Measurements from ENCODE around the gene FOXP1. TPM values are rescaled to one million over a fixed set of nuclear protein-coding genes. Genes with fewer than 3 reads are reported as not detected.

Gene FOXP1
- total RNA-seq, 1 donor from 2014 or later = 26.1 TPM

DNA sequence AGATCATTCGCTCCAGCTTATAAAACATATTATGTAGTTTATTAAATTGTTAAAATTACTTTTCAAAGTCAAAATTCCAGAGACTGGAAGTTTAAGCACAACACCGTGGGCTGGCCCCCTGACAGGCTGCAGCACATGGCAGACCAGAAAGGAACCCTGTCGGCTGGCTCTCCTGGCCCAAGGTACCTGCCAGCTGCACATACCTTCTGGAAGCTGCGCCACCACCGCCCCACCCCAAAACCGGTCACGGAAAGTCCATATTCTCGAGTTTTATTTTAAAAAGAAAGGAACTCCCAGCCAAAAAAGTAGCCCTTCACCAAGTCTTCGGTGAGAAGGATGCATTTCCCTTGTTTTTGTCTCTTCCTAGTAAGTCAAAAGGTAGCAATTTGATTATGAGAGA, 94.6 kb downstream of the FOXP1 start:
- ATAC-seq (no peak), DNase-seq (ENCODE audit: low spot score) (no peak)

DNA sequence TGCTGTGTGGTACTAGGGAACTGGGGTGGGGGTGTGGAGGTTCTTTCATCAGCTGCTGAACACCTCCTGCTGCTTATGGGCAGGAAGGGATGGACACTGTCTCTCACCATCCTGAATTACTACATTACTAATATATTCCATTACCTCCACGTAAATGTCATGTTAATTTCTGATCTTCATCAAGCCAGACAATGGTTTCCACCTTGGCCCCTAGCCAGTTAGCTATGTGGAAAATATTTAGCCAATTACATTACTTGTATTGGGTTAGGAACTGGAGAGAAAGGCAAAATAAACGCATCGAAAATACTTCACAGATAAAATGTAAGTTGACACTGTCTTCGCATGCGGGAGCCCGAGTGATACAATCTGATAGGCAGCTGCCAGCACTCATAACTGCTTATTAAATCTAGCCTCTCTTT, 95.1 kb downstream of the FOXP1 start:
- DNase-seq (ENCODE audit: low spot score) (no peak), ATAC-seq (no peak)

DNA sequence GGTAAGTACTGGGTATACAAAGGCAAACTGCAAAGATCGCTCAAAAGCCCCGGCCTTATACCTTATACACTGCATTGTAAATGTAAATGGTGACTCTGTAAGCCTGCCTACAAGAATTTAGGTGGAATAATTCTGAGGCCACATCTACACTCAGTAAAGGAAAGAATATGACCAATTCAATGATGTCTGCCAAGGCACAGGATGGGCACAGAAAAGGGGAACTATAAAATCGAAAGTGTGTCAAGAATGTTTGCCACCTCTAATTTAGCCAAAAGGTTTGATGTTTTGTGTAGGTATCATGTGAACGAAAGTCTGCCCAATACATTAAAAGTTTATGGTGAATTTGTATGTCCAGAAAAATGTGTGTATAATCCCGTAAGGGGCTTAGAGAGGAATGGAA, 96.1 kb downstream of the FOXP1 start:
- DNase-seq (ENCODE audit: low spot score) (no peak), ATAC-seq (no peak)

DNA sequence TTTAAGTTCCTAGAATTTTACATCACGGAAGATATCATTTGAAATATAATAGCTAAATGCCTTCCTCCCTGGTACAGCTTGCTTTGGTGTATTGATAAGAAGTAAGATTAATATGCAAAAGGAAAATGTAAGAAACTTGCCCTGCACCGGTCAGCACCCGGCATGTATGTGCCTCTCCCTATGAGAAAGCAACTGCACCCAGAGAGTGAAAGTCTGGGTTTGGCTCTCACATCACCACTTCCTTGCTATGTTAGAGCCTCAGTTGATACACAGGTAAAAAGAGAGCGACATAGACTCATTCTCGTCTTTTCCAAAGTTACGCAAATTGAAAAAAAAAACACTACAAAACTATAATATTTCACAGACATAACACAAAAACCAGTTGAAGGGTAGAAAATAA, 96.7 kb downstream of the FOXP1 start:
- ATAC-seq (no peak), DNase-seq (ENCODE audit: low spot score) (no peak)

DNA sequence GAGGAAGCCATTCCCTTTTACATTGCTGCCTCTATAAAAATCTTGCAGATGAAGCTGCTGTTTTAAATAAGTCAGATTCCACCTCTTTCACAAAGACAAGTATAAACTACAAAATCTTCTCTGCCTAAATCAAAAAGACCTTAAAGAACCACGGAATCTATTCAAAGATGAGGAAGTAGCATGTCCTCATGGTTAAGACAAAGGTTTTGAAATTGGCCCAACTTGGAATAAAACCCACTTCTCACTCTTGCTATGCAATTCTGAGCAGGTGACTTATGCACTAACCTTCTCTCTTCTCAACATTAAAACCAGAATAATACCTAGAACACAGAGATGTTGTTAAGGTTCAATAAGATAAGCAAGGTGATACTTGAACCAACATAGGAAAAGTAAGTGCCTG, 97.6 kb downstream of the FOXP1 start:
- ATAC-seq = no peak
- no peak for DNase-seq (ENCODE audit: low spot score)

DNA sequence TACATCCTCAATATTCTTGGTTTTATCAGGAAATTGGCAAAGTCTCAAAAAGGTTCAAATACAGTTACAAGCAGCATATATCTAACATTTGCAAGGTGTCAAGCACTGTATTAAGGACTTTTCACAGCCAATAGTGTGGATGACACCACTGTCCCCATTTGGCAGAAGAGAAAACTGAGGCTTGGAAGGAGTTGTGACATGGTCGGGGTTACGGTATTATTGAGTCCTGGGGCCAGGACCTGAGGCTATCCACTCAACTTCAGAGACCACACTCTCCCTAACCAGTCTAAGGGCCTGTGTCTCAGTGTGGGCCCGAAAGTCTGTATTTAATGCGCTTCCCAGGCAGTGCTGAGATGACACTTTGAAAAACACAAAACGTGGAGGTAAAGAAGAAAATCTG, 99.1 kb downstream of the FOXP1 start:
- DNase-seq (ENCODE audit: low spot score) (no peak), ATAC-seq (no peak)

DNA sequence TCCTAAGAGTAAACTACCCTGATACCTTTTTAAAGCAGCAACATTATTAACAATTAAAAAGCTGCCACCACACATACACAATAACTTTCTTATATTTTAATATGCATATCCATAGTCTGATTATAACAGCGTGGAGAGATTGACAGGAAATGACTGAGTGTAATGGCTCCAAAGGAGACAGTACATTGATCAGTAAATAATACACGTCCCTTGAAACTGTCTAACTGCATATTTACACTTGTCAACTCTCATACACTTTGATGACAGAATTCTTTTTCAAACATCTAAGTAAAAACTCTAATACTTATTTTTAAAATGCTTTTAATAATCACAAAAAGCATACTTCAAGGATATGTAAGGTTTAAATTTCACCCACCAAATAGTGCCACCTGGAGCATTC, 99.5 kb downstream of the FOXP1 start:
- ATAC-seq (no peak), DNase-seq (ENCODE audit: low spot score) (no peak)

DNA sequence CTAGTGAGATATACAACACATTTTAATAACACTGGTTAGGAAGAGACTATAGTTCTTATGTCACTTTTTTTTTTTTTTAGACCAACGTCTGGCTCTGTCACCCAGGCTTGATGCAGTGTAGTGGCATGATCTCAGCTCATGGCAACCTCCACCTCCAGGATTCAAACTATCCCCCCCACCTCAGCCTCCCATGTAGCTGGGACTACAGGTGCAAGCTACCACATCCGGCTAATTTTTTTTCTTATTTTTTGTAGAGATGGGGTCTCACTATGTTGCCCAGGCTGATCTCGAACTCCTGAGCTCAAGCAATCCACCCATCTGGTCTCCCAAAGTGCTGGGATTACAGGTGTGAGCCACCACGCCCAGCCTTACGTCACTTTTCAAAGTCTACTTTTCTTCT, 100.8 kb downstream of the FOXP1 start:
- ATAC-seq = no peak
- no peak for DNase-seq (ENCODE audit: low spot score)

DNA sequence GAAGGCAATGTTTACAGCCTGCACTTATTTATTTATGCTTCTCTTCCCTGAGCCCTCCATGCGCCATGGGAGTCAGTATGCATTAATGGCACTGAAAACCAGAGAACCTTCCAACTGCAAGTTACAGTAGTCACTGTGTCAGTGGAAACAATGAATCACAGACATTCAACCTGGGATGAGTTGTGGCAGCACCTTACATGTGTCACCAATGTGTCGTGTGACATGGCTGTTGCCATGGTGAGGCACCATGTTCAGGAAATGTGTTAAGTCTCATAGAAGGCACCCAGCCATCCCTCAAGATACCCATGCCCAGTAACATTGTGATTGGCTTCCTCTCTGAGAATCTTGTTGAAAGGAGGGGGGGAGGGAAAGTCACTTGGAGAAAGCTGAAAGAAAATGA, 105.0 kb downstream of the FOXP1 start:
- DNase-seq (ENCODE audit: low spot score) = no peak
- no peak for ATAC-seq

DNA sequence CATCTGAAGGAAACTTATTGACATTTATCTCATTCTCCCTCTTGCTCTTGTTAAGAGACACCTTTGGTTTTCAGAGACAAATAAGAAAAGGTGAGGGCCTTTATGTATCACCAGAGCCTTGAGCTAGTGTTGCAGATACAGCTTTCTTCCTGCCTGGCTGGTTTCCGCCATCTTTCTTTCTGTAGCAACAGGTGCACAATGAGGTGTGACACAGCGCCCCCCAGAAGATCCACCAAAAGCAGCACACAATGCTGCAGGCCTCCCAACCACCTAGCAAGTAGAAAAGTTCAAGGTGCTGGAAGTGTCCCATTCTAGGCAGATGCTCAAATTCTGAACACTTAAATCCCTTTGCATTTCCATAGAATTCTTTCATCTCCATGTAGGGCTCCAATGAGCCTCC, 106.6 kb downstream of the FOXP1 start:
- ATAC-seq (no peak), DNase-seq (ENCODE audit: low spot score) (no peak)

DNA sequence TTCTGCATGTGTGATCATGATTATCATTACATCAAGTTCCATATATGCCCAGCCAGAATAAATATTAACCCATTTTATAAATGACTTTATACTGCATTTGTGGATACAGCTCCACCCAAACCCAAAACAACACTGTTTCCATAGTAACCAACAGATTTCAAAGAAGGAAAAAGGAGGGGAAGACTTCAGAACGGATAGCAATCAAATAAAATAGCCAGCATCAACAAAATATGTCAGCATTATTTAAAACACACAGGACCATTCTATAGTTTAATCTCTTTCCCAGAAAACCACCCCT, 114.4 kb downstream of the FOXP1 start:
- no peak for ATAC-seq
- DNase-seq (ENCODE audit: low spot score) = no peak

DNA sequence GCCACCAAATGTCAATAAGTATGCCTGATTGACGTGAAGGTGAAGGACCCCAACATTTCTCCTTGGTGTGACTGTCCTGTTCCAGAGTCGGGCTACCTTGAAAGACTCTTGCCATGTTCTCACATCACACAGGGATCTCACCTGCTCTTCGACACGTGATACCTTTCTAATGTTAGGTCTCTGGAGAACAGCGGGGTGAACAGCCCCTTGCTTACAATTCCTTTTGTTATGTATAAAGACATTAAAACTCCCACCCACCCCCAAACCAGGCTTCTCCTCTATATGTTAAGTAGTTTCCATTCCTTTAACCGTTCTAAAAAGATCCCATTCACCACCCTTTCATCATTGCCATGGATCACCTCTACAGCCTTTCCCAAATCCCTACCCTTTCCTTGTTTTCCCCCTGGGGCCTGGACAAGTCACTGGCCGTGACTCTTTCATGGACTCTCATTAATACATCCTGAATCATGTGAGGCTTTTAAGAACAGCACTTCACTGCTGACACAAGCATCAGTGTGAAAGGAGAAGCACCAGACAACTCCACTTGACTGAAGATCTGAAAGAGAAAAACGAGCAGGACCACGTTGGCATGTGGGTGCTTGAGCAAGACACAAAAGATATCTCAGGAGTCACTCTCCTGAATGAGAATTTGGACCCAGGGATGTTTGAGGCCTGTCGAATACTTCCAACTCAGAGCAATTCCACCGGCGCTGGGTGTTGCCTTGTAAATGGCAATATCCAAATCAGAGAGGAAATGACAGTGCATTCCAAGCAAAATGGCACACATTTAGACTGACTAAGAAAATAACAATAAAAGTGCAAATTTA, 115.0 kb downstream of the FOXP1 start:
- no peak for DNase-seq (ENCODE audit: low spot score)
- no peak for ATAC-seq

DNA sequence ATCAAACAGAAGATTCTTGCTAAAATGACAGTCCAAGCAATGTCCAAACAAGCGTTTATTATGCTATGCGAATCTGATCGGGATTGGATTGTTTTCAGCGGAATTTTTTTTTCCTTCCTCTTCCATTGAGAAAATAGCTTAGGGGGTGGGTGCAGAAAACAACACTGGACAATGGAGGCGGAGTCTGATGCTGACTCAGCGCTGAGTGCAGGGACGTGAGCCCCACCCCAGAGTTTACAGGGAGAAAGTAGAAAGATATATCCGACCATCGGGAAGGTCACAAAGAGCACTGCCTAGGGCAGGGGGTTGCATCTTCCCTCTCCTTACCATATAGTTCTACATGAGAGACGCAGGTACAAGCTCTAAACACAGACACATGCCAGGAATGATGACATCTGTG, 117.0 kb downstream of the FOXP1 start:
- ATAC-seq = no peak
- no peak for DNase-seq (ENCODE audit: low spot score)

DNA sequence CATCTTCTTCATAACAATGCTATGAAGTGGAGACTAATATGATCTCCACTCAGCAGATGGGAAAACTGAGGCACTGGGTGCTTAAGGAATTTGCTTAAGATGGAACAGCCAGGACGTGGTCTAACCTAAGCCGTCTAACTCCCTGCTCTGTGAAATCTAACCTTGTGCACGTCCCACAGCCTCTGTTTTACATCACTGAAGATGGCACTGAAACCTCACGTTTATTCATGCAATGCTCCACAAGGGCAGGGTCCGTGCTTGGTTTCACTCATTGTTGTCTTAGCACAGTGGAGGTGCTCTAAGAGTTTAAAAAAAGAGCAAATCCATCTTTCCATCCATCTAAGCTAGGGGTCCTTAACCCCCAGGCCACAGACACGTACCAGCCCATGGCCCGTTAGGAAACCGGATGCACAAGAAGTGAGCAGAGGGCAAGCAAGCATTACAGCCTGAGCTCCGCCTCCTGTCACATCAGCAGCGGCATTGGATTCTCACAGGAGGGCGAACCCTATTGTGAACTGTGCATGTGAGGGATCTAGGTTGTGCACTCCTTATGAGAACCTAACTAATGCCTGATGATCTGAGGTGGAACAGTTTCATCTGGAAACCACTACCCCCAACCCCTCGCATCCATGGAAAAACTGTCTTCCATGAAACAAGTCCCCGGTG, 118.0 kb downstream of the FOXP1 start:
- ATAC-seq (no peak), DNase-seq (ENCODE audit: low spot score) (no peak)

DNA sequence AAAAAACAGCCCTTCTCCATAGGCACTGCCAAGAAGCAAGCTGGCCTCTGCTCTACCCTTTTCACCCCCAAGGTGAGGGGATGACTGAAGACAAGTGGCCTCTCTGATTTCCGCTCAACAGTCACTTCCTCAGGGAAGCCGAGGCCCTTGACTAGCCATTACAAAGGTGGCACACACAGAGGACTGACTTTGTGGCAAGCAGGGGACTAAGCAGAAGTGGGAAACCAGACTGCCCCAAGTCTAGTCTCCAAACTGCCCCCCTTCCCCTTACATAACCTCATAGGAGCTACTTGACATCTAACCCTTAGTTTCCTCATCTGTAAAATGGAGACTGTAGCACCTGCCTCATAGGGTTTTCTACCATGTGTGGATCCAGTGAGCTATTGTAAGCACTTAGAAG, 118.9 kb downstream of the FOXP1 start:
- no peak for ATAC-seq
- DNase-seq (ENCODE audit: low spot score) = no peak

DNA sequence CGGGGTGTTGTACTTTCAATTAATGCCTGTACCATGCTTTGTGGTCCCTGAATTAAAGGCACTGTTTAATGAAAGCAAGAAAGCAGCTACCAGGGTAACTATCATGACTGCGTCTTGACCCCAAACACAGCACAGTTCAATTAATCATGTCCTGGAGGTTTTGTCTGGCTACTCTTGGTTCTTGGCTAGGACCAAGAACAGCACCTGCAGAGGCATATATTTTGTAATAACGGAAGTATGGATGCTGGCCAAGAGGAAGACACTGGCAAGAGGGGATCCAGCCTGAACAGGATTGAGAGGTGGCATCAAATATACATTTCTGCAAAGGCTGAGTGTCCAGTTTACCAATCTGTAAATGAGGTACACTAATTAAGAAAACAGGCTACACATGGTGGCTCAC, 119.9 kb downstream of the FOXP1 start:
- ATAC-seq (no peak), DNase-seq (ENCODE audit: low spot score) (no peak)

DNA sequence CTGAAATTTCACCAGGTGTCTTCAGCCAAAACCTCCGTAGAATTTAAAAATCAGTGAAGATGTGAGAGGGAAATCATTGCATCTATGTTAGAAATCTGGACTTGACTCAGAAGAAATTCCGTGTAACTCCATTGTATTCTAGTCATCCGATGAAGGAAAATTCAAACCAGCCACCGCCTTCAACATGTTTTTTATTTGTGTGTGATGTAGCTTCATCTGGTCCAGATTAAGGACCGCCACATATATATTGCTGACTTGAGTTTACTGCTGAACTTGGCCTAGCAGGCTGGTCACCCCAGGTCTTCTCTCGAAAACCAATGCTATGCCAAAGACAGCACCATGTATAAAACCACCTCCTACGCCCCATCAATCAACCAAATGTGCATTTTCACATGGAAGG, 120.9 kb downstream of the FOXP1 start:
- ATAC-seq (no peak), DNase-seq (ENCODE audit: low spot score) (no peak)

DNA sequence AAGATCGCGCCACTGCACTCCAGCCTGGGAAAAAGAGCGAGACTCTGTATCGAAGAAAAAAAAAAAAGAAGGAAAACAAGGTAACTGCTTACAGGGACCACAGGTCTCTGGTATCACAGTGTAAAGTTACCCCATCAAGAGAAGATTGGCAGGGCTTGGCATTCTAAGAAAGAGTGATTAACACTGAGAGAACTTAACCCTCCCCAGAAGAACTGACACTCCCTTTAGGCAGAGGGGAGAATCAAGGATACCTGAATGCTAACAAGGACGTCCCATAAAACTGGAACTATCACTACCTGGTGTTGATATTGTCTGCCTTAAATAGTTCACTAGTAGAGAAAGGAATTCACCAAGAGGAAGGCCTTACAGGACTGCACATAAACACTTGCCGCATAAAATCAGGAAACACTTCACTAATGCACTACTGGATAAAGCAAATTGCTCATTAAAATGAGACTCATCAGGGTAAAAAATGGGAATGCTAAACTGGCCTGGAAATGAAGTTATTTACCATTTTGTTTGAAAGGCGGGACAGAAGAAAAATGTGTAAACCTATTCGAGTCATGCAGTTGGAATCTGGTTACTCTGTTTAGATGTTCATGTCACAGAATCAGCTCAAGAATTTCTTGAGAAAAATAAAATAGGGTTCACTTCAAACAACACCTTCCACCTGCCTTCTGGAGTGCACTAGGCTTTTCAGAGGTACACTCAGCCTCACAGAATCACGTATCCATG, 121.6 kb downstream of the FOXP1 start:
- no peak for ATAC-seq

DNA sequence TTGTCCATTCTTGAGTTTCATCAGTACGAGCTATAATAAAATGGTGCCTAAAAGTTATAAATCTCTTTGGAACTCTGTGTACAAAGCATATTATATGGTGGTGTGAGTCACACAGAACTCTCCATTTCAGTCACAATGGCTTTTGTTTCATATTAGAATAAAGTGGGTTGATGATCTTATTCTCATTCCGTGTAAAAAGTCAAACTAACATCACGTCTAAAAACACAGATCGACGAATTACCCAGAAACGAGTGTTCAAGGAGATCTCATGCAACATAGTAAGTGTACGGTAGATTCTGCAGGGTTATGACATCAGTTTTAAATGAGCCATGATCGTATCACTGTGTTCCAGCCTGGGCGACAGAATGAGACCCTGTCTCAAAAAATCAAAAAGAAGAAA, 122.4 kb downstream of the FOXP1 start:
- ATAC-seq (no peak), DNase-seq (ENCODE audit: low spot score) (no peak)

More for the DNA sequence above, 121.6 kb downstream of the FOXP1 start:
- no peak for DNase-seq (ENCODE audit: low spot score)

DNA sequence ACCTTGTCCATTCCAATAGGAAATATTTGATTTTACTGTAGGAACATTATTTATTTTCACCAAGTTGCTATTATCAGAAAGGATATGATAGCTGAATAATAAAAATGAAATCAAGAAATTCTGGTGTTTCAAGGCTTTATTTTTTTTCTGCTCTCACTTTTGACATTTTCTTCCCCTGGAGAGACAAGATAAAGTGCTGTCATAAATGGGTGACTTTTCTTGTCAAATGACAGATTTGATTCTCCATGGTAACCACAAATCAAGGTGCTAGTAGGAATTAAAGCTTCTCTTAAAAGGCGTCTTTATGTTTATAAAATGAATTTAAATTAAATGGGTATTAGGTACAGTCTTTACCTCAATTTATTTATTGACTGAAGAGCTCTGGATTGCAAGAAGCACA, 124.6 kb downstream of the FOXP1 start:
- ATAC-seq (no peak), DNase-seq (ENCODE audit: low spot score) (no peak)

DNA sequence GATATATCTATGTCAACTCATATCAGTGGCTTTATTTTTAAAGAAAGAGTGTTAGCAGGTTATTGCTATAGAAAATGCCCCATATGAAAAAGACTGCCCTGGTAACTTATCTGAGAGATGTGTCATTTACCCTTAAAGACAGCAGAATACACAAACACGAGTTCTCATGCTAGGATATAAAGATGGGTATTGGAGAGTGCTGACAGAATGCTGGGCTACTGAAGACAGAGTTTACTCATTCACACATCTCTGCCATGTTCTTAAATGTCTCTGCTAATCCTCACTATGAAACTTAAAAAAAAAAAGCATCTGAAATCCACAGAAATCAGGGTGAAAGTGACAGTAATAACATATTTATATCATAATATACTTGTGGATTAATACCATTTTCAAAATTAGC, 126.7 kb downstream of the FOXP1 start:
- DNase-seq (ENCODE audit: low spot score) (no peak), ATAC-seq (no peak)

DNA sequence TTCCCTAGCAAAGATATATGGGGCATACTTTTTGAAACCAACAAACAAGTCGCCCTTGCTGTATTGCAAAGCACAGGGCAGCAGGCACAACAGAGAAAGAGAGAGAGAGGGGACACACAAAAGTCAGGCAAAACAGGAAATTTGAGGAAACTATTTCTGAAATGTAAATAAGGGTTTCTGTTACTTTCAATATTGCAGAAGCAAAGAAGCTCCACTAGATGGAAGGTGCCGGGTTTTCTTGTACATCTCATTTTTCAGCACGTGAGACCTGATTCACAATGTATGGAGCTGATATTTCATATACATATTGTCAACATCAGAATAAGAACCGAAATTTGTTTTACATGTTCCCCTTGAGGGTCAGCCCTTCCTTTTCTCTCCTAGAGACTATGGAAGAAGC, 127.4 kb downstream of the FOXP1 start:
- ATAC-seq (no peak), DNase-seq (ENCODE audit: low spot score) (no peak)
